OCI-LY3 (cell line): ENCODE results near the gene SOX11.

Source experiments
- CTCF ChIP-seq: fragments of 200-600, 300-600 bp; sonication (generic); IDR thresholded peaks from 2 replicates; pipeline ENCODE4 v1.5.1; 2014; ENCODE audit warnings: antibody characterized with exemption, low read length, low read depth
- EZH2phosphoT487 ChIP-seq: fragments of 200-600 bp; shearing (Covaris generic); IDR thresholded peaks from 2 replicates; pipeline ENCODE4 v1.6.1; 2018; ENCODE audit warnings: antibody characterized with exemption, mixed run types, low read depth

DNA sequence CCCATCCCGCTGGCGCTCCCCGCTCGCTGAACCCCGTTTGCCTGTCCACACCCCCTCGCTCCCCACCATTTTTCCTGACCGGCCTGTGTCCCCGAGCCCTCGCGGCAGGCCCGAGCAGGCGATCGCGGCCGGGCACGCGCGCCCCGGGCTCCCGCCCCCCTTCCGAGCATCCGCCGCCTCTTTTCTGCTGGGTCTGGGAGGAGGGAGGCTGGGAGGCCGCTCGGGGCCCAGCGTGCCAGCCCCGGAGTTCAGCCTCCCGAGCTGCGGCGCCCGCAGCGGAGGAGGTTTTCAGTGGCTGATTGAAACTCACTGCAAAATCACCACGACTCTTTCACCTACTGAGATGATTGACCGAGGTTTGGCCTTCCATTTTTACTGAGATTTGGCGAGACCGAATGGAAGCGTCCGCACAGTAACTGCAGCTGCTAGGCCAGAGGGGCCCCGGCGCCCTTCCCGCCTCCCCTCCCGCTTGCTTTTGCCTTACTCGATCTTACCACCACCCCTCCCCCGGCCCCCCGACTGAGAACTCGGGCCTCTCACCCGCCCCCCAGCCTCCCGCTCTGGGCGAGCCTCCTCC, 4.8 kb downstream of the SOX11 start:
- TF ChIP-seq CTCF (no peak), EZH2phosphoT487 (no peak)
